Loucy (cell line): Measurements from ENCODE around the gene CNN2.

Experiments
- H2AFZ ChIP-seq: fragments of 200-600 bp; sonication (generic); 2 replicates; pipeline ENCODE4 v1.6.0; 2016; ENCODE audit warnings: antibody characterized with exemption, mild to moderate bottlenecking, low read length, moderate library complexity
- H3F3A ChIP-seq: fragments of 200-600 bp; 2 replicates; pipeline ENCODE4 v1.6.0; 2016; ENCODE audit warnings: antibody characterized with exemption, low read depth, mild to moderate bottlenecking
- H3K27me3 ChIP-seq: fragments of 200-600 bp; sonication (generic); 2 replicates; pipeline ENCODE4 v1.6.1; 2014; ENCODE audit warnings: low read length, mild to moderate bottlenecking; ENCODE audit not compliant: insufficient read depth, poor library complexity, severe bottlenecking
- H3K36me3 ChIP-seq: fragments of 200-600 bp; sonication (generic); 2 replicates; pipeline ENCODE4 v1.6.1; 2016; ENCODE audit warnings: low read length; ENCODE audit not compliant: insufficient read depth
- H3K4me1 ChIP-seq: fragments of 200-600 bp; sonication (generic); 2 replicates; pipeline ENCODE4 v1.5.1; 2014; ENCODE audit warnings: low read length, mild to moderate bottlenecking; ENCODE audit not compliant: insufficient read depth, poor library complexity, severe bottlenecking
- H3K4me2 ChIP-seq: fragments of 200-600 bp; sonication (generic); 2 replicates; pipeline ENCODE4 v1.6.0; 2014; ENCODE audit warnings: antibody characterized with exemption, low read length, low read depth, mild to moderate bottlenecking; ENCODE audit not compliant: poor library complexity, severe bottlenecking
- H3K4me3 ChIP-seq: fragments of 200-600 bp; sonication (generic); 2 replicates; pipeline ENCODE4 v1.5.1; 2014; ENCODE audit warnings: low read length, mild to moderate bottlenecking, mixed read lengths; ENCODE audit not compliant: poor library complexity, severe bottlenecking
- H3K79me2 ChIP-seq: fragments of 200-600 bp; sonication (generic); 2 replicates; pipeline ENCODE4 v1.6.1; 2014; ENCODE audit warnings: low read length; ENCODE audit not compliant: insufficient read depth
- H3K9ac ChIP-seq: fragments of 200-600 bp; sonication (generic); 2 replicates; pipeline ENCODE4 v1.6.0; 2014; ENCODE audit warnings: mild to moderate bottlenecking, low read depth, low read length, moderate library complexity; ENCODE audit not compliant: poor library complexity, severe bottlenecking
- H3K9me2 ChIP-seq: fragments of 200-600 bp; sonication (generic); replicated peaks from 2 replicates; pipeline ENCODE4 v1.6.1; 2016; ENCODE audit warnings: low read depth, low read length, mixed read lengths
- H3K9me3 ChIP-seq: fragments of 200-600 bp; sonication (generic); 2 replicates; pipeline ENCODE4 v1.6.1; 2014; ENCODE audit warnings: mild to moderate bottlenecking, antibody characterized with exemption, low read length, low read depth; ENCODE audit not compliant: insufficient read depth
- H4K20me1 ChIP-seq: fragments of 200-600 bp; sonication (generic); 2 replicates; pipeline ENCODE4 v1.6.0; 2014; ENCODE audit warnings: antibody characterized with exemption, low read length, mild to moderate bottlenecking; ENCODE audit not compliant: insufficient read depth, poor library complexity, severe bottlenecking
- EZH2phosphoT487 ChIP-seq: fragments of 200-600 bp; IDR thresholded peaks from 2 replicates; pipeline ENCODE4 v1.6.1; 2018; ENCODE audit warnings: antibody characterized with exemption, mild to moderate bottlenecking, moderate library complexity, borderline replicate concordance
- TF ChIP-seq, protein P1 (sequence below): fragments of 200-600 bp; sonication (generic); conservative IDR thresholded peaks from 2 replicates; pipeline ENCODE4 v1.5.1; 2014; ENCODE audit warnings: mild to moderate bottlenecking, antibody characterized with exemption, low read length

CNN2 gene

DNA sequence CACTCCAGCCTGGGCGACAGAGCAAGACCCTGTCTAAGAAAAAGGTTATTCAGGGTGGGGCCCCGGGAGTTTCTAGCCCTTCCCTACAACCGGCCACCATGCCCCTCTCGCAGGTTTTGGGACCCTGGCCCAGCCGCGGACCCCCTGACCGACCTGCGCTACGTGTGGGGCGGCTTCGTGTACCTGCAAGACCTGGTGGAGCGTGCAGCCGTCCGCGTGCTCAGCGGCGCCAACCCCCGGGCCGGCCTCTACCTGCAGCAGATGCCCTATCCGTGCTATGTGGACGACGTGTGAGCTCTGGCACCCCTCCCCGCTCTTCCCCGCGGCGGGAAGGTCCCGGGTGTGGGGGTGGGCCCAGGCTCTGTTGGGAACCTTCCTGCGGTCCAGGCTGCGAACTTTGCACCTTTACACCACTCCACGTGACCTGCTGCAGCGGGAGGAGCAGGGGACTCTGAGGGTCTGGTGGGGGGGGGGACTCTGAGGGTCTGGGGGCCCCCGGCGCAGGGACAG lies 19.8 kb downstream of the CNN2 start:
- H3K9me2 ChIP-seq: no peaks in the 10 kb centered on the region
- TF ChIP-seq, protein P1, sequence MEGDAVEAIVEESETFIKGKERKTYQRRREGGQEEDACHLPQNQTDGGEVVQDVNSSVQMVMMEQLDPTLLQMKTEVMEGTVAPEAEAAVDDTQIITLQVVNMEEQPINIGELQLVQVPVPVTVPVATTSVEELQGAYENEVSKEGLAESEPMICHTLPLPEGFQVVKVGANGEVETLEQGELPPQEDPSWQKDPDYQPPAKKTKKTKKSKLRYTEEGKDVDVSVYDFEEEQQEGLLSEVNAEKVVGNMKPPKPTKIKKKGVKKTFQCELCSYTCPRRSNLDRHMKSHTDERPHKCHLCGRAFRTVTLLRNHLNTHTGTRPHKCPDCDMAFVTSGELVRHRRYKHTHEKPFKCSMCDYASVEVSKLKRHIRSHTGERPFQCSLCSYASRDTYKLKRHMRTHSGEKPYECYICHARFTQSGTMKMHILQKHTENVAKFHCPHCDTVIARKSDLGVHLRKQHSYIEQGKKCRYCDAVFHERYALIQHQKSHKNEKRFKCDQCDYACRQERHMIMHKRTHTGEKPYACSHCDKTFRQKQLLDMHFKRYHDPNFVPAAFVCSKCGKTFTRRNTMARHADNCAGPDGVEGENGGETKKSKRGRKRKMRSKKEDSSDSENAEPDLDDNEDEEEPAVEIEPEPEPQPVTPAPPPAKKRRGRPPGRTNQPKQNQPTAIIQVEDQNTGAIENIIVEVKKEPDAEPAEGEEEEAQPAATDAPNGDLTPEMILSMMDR: no peak
- TF ChIP-seq EZH2phosphoT487: no peak
- no peak overlapping the region for H3K4me3 ChIP-seq
- no peak overlapping the region for H3K4me2 ChIP-seq
- H3K9me3 ChIP-seq: no peaks in the 10 kb centered on the region
- H3K36me3 ChIP-seq: no peaks in the 10 kb centered on the region
- H3F3A ChIP-seq: no peaks in the 10 kb centered on the region
- H3K79me2 ChIP-seq: no peaks in the 10 kb centered on the region
- H3K9ac ChIP-seq: no peak overlapping the region
- H2AFZ ChIP-seq: no peak overlapping the region
- no peaks in the 10 kb centered on the region for H4K20me1 ChIP-seq
- H3K4me1 ChIP-seq: peaks cover 2% of the 10 kb centered on the region
- H3K27me3 ChIP-seq: no peaks in the 10 kb centered on the region

DNA sequence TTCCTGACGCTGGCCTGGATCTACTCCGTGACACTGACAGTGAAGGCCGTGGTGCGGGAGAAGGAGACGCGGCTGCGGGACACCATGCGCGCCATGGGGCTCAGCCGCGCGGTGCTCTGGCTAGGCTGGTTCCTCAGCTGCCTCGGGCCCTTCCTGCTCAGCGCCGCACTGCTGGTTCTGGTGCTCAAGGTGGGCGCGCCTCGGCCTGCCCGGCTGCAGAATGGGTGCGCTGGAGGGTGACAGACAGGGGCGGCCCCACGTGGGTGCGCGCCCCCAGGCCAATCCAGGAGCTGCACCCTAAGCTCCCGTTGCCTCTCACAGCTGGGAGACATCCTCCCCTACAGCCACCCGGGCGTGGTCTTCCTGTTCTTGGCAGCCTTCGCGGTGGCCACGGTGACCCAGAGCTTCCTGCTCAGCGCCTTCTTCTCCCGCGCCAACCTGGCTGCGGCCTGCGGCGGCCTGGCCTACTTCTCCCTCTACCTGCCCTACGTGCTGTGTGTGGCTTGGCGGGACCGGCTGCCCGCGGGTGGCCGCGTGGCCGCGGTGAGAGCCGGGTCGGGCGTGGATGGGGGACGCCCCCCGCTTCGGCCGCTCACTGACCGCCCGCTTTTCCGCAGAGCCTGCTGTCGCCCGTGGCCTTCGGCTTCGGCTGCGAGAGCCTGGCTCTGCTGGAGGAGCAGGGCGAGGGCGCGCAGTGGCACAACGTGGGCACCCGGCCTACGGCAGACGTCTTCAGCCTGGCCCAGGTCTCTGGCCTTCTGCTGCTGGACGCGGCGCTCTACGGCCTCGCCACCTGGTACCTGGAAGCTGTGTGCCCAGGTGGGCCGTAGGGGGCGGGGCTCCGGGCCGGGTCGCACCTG lies 20.7 kb downstream of the CNN2 start:
- Histone ChIP-seq H3F3A (no peaks in the 10 kb centered on the region), H4K20me1 (no peaks in the 10 kb centered on the region), H3K79me2 (no peaks in the 10 kb centered on the region)

DNA sequence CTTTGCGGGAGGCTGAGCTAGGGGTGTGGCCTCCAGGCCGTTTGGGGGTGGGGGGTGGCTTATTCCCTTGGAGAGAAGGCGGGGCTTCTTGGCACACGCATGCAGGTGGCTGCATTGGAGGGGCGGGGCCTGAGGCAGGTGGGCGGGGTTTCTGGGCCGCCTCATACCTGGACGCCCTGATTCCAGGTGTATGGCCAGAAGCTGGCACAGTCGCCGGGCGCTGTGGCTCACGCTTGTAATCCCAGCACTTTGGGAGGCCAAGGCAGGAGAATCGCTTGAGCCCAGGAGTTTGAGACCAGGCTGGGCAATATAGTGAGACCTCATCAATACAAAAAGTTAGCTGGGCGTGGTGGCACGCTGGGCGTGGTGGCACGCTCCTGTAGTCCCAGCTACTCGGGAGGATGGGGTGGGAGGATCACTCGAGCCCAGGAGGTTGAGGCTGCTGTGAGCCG lies 21.3 kb downstream of the CNN2 start:
- Histone ChIP-seq H3K9me2 (no peaks in the 10 kb centered on the region), H3K4me1 (no peaks in the 10 kb centered on the region), H3K4me3 (no peak overlapping the region), H3F3A (no peaks in the 10 kb centered on the region), H3K9me3 (no peaks in the 10 kb centered on the region), H4K20me1 (no peaks in the 10 kb centered on the region), H3K4me2 (no peak overlapping the region), H3K9ac (no peak overlapping the region), H3K27me3 (no peaks in the 10 kb centered on the region), H2AFZ (no peak overlapping the region), H3K36me3 (no peaks in the 10 kb centered on the region), H3K79me2 (no peaks in the 10 kb centered on the region)
- TF ChIP-seq, protein P1: no peak
- TF ChIP-seq EZH2phosphoT487: no peak

More for the DNA sequence above, 20.7 kb downstream of the CNN2 start:
- no peaks in the 10 kb centered on the region for H3K36me3 ChIP-seq
- H3K4me3 ChIP-seq: no peak overlapping the region
- TF ChIP-seq, protein P1: no peak
- H2AFZ ChIP-seq: no peak overlapping the region
- no peak overlapping the region for H3K9ac ChIP-seq
- no peaks in the 10 kb centered on the region for H3K9me2 ChIP-seq
- no peak overlapping the region for H3K4me2 ChIP-seq
- no peaks in the 10 kb centered on the region for H3K27me3 ChIP-seq
- H3K9me3 ChIP-seq: no peaks in the 10 kb centered on the region
- H3K4me1 ChIP-seq: no peaks in the 10 kb centered on the region
